Body of pancreas (tissue), 4 donors: ENCODE data around the gene LY6G6F.

Source experiments
- POLR2A ChIP-seq, 3 donors: fragments of 450-650 bp; IDR thresholded peaks; one replicate each; pipeline ENCODE4 v1.6.1; 2016; ENCODE audit warnings: antibody characterized with exemption in 3 of 3, mild to moderate bottlenecking in 2 of 3
- TF ChIP-seq, protein P1 (sequence below), 7 experiments: fragments of 450-650 bp in 4 of 7; fragments of 200-600 bp in 3 of 7; sonication (generic) in 3 of 7; IDR thresholded peaks; one replicate each; pipeline ENCODE4 v1.5.1; 2016 to 2019; ENCODE audit warnings: antibody characterized with exemption in 7 of 7

DNA sequence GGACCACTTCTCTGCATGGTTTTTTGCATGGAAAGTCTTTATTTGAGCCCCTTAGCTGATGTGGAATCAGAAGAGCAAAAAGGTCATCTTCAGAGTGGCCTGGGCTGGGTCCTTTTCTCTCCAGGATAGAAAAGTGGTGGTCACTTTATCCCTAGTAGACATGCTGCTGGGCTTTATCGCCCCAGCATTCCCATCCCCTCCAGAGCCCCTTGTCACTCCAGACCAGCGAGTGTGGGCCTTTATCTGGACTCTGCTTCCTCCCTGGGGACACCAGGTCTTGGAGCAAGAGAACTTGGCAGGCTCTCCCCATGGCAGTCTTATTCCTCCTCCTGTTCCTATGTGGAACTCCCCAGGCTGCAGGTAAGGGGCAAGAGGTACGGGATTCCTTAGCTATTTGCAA, at the start of gene LY6G6F:
- TF ChIP-seq, protein P1, sequence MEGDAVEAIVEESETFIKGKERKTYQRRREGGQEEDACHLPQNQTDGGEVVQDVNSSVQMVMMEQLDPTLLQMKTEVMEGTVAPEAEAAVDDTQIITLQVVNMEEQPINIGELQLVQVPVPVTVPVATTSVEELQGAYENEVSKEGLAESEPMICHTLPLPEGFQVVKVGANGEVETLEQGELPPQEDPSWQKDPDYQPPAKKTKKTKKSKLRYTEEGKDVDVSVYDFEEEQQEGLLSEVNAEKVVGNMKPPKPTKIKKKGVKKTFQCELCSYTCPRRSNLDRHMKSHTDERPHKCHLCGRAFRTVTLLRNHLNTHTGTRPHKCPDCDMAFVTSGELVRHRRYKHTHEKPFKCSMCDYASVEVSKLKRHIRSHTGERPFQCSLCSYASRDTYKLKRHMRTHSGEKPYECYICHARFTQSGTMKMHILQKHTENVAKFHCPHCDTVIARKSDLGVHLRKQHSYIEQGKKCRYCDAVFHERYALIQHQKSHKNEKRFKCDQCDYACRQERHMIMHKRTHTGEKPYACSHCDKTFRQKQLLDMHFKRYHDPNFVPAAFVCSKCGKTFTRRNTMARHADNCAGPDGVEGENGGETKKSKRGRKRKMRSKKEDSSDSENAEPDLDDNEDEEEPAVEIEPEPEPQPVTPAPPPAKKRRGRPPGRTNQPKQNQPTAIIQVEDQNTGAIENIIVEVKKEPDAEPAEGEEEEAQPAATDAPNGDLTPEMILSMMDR (IDR thresholded peaks at IDR 0.05): no peak
- no peak for TF ChIP-seq POLR2A (IDR thresholded peaks at IDR 0.05)
